ENCODE measurements around the gene CDC14A.

DNA sequence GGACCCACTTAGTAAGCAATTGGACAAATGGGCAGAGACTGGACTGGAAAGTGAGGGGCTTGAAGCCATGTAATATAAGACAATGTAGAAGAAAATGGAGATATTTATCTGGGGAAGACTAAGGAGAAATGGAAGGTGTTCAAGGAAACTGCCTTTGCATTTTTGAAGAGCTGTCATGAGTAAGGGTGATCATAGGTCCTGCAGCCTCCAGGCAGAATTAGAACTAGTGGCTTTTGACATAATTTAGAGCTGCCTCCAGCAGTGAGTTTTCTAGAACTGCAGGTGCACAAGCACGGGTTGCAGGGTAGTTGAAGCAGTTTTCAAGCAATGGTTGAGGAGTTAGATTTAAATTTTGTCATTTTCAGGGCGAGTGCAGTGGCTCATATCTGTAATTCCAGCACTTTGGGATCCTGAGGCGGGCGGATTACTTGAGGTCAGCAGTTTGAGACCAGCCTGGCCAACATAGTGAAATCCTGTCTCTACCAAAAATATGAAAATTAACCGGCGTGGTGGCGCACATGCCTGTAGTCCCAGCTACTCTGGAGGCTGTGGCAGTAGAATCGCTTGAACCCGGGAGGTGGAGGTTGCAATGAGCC lies 3.7 kb upstream of the CDC14A start:
- TF ChIP-seq POLR2AphosphoS5 (IDR thresholded peaks at IDR 0.05; ENCODE audit: low read depth, low read length) (no peak), POLR2A (IDR thresholded peaks at IDR 0.05; ENCODE audit: low read depth, low read length) (no peak), TAF1 (IDR thresholded peaks at IDR 0.05; ENCODE audit: low read depth, low read length) (no peak)

All from GM12891 (cell line).